NK-92 (cell line): ENCODE measurements around the gene DEDD.

Source experiments
- DNase-seq: peaks from one replicate; lab custom pipeline; 2025; ENCODE audit not compliant: unreplicated experiment; lab: John Stamatoyannopoulos, UW

The DEDD gene

DNA sequence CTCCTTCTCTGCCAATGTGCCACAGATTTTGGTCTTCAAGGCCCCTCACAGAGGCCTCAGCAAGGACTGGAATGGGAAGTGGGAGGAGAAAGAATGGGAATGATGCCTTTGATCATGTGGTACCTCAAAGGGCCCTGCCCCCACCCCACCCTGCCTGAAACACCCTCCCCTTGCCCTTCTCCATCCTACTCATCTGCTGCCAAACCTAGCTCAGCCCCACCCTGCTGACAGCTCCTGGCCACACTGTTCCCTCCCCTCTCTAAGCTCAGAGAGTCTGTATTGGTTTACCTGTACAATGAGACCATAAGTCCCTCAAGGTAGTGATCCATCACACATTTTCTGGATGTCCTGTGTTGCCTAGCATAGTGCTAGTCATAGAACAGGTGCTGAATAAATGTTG, 56.1 kb downstream of the DEDD start:
- DNase-seq = no peak

DNA sequence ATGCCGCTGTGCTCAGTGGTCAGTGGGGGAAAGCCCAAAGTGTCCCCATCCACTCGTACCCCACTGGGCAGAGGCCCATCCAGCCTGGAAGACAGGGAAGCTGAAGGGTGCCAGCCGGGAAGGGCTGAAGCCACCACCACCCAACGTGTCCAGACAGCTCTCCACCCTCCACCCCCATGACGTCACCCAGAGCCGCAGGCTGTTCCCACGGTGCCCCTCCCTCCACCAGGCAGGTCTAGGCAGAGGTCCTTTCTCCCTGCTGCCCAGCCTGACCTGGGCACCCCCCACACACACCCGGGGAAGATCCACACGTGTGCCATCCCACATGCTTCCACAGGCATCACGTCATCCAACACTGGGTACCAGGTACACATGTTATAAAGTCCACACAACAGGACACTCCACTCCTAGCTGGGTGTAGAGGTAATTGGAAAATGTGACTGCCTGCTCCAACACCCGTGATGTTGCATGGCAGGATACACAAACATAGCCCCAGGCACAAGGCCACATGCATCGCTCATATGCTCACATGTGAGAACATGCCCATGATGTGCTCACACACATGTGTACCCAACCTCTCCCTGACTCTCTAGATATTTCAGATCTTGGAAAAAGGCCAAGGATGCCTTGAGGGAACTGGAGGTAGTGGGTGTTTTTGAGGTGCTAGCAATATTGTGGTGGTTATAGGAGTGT, 57.6 kb downstream of the DEDD start:
- DNase-seq = no peak

DNA sequence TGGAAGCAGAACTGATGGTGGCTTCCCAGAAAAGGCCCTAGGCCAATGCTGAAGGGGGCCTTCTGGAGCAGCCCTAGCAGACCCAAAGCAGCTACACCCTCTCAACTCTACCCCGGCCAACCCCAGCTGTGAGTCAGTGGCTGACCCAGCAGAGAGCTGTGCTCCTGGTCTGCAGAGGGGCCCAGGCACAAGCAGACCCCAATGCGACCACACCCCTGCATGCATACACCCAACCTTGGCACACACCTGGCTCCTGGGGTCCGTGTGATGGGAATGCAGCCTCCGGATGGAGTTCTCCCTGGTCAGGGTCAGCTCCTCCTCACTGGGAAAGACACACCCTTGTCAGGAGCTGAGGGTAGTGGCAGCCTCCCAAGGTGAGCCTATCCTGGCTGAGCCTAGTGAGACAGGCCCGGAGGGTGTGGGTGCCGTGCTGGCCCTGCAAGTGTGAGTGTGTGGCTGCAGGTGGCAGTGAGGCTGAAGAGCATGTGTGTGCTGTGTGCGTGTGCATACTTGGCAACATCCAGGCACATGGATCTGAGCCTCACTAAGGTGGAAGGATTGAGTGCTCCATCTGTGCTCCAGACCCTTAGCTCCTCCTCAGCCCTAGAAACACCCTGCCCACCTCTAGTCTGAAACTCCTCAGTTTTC, 58.9 kb downstream of the DEDD start:
- DNase-seq = no peak

- DNase-seq = no peak
Measured at GRCh38 chr1:161072751-161073449, 59.6 kb downstream of the DEDD start.

DNA sequence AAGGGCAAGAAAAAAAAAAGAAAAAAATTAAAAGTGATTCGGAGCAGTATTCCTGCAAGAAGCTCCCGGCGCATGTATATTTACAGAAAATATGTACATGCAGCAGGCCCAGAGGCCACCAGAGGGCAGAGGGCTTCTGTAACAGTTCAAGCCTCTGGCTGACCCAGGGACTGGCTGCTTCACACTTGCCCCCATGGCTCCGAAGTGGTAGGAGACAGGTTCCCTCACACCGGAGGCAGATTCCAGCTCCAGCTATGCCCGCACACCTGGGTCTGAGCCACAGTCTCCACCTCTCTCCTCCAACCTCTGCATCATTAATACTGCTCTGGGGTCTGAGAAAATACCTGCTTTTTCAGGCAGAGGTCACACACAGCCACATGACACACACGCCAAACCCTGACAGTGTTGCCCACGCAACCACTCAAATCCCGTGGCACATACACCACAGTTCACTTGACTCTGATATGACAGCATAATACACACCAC, 60.5 kb downstream of the DEDD start:
- DNase-seq = no peak
